Naive thymus-derived CD4-positive, alpha-beta T cell (primary cell): ENCODE data around the gene SLCO2B1. TPM values are rescaled to one million over a fixed set of nuclear protein-coding genes. Genes with fewer than 3 reads are reported as not detected.
A peak's percentile ranks its signal among the peaks of the same experiment; 100 is the strongest.

Experiments used
- ATAC-seq: fragments of 150-1000 bp; cut with Tn5 transposase; 2 replicates; pipeline ENCODE4 v1.10.0; 2021; ENCODE audit warnings: mild to moderate bottlenecking, moderate library complexity
- CTCF ChIA-PET: fragments of 350-600 bp; sonication (Branson Sonifier 250); formaldehyde crosslinking; loops from one replicate; lab custom pipeline; 2021; ENCODE audit warnings: antibody characterized with exemption; lab: Charles Lee
- POLR2A ChIA-PET: fragments of 350-600 bp; sonication (Branson Sonifier 250); formaldehyde crosslinking; loops from one replicate; lab custom pipeline; 2021; ENCODE audit warnings: antibody characterized with exemption, inconsistent platforms; lab: Charles Lee
- DNase-seq, 9 donors: peaks; one replicate each; pipeline versions ENCODE4 v3.0.0 to v3.0.0-alpha.2; 2020 to 2022; ENCODE audit warnings: mixed read lengths in 1 of 9
- H3K27ac ChIP-seq: one replicate; pipeline ENCODE4 v1.7.0; 2013; ENCODE audit warnings: mild to moderate bottlenecking, low read depth, low read length, moderate library complexity
- H3K27me3 ChIP-seq, 2 donors: one replicate each; pipeline ENCODE4 v1.7.0; 2013; ENCODE audit warnings: low read length in 2 of 2, mild to moderate bottlenecking in 2 of 2, moderate library complexity in 2 of 2; ENCODE audit not compliant: control insufficient read depth in 2 of 2, insufficient read depth in 2 of 2
- H3K36me3 ChIP-seq, 3 experiments: 1 replicate in 2 of 3; 2 replicates in 1 of 3; pipeline ENCODE4 v1.7.0; 2013; ENCODE audit warnings: low read length in 3 of 3, mild to moderate bottlenecking in 3 of 3, moderate library complexity in 1 of 3; ENCODE audit not compliant: insufficient read depth in 3 of 3, control insufficient read depth in 2 of 3
- H3K4me1 ChIP-seq, 2 donors: one replicate each; pipeline ENCODE4 v1.7.0; 2013; ENCODE audit warnings: low read length in 2 of 2, mild to moderate bottlenecking in 2 of 2, moderate library complexity in 1 of 2; ENCODE audit not compliant: control insufficient read depth in 2 of 2, insufficient read depth in 2 of 2
- H3K4me3 ChIP-seq: 2 replicates; pipeline ENCODE4 v1.7.0; 2013; ENCODE audit warnings: mild to moderate bottlenecking, low read length
- H3K9me3 ChIP-seq, 3 experiments: 1 replicate in 2 of 3; 2 replicates in 1 of 3; pipeline ENCODE4 v1.7.0; 2013; ENCODE audit warnings: low read length in 3 of 3; ENCODE audit not compliant: control insufficient read depth in 2 of 3
- H3K27ac Mint-ChIP-seq, 9 donors: one replicate each; pipeline ENCODE4 v1.8.0; 2020 to 2022; ENCODE audit warnings: mixed read lengths in 9 of 9, mild to moderate bottlenecking in 8 of 9, moderate library complexity in 5 of 9, inconsistent platforms in 2 of 9
- H3K27me3 Mint-ChIP-seq, 5 donors: one replicate each; pipeline ENCODE4 v1.8.0; 2021 to 2022; ENCODE audit warnings: mixed read lengths in 5 of 5, mild to moderate bottlenecking in 1 of 5
- H3K36me3 Mint-ChIP-seq, 5 donors: one replicate each; pipeline ENCODE4 v1.8.0; 2020 to 2022; ENCODE audit warnings: mixed read lengths in 5 of 5, mild to moderate bottlenecking in 3 of 5, inconsistent platforms in 1 of 5
- H3K4me1 Mint-ChIP-seq, 7 donors: one replicate each; pipeline ENCODE4 v1.8.0; 2020 to 2022; ENCODE audit warnings: mixed read lengths in 7 of 7, mild to moderate bottlenecking in 3 of 7, inconsistent platforms in 1 of 7
- H3K4me3 Mint-ChIP-seq, 10 donors: one replicate each; pipeline ENCODE4 v1.8.0; 2020 to 2022; ENCODE audit warnings: mild to moderate bottlenecking in 10 of 10, mixed read lengths in 10 of 10, moderate library complexity in 6 of 10, inconsistent platforms in 2 of 10
- H3K9me3 Mint-ChIP-seq, 11 donors: one replicate each; pipeline ENCODE4 v1.8.0; 2020 to 2022; ENCODE audit warnings: mixed read lengths in 11 of 11, mild to moderate bottlenecking in 4 of 11, inconsistent platforms in 1 of 11, moderate library complexity in 1 of 11
- intact Hi-C, 2 donors: fragments of 100-400 bp; cut with micrococcal nuclease; formaldehyde crosslinking; loops; one replicate each; pipeline ENCODE4 v1.15.1; 2023
- polyA plus RNA-seq, 2 donors: library from polyadenylated mRNA; unstranded; fragments of 300-500 nt; fragmentation: Illumina TruSeq; gene quantifications; one replicate each; pipeline ENCODE4 v1.2.3, GENCODE V29; 2021
- total RNA-seq, 6 experiments: library from RNA in 5 of 6; stranded (reverse) in 5 of 6; gene quantifications; 1 replicate in 5 of 6; 2 replicates in 1 of 6; pipeline ENCODE4 v1.2.3 and lab custom pipeline; 2021 to 2026

SLCO2B1 gene
- total and polyA plus RNA-seq, 7 experiments from 2014 or later: 0.19 to 4.3 (median 1.9) TPM; not detected in 3

- Histone ChIP-seq H3K4me1 (no peaks in the 10 kb centered on the region), H3K36me3 (no peaks in the 10 kb centered on the region), H3K27me3 (peaks cover 0 to 2% of the 10 kb centered on the region in 2 donors), H3K9me3 (no peaks in the 10 kb centered on the region), H3K27ac (no peak overlapping the region), H3K4me3 (no peak overlapping the region)
- ChIA-PET CTCF (interaction anchor here (0.6 to 8.0 kb wide), 6 partner anchors 8 to 274 kb away, joined by 3 to 164 read pairs (median 4); no protein-coding TSS in a partner anchor), POLR2A (no interaction called here)
- Mint-ChIP-seq H3K4me3 (no peak overlapping the region), H3K9me3 (no peaks in the 10 kb centered on the region), H3K36me3 (no peaks in the 10 kb centered on the region), H3K27me3 (peaks cover 0 to 14% (median 6%) of the 10 kb centered on the region in 5 donors), H3K27ac (no peak overlapping the region), H3K4me1 (peaks cover 0 to 2% (median 0%) of the 10 kb centered on the region in 7 donors)
- no peak for DNase-seq
- no peak for ATAC-seq
- intact Hi-C loops: loop anchor here (2.0 kb wide), 2 partner anchors 45 to 275 kb away; no protein-coding TSS in a partner anchor
Observed at GRCh38 chr11:75203641-75204011, 52.7 kb downstream of the SLCO2B1 start.

GRCh38 chr11:75204012-75204674 lies 53.2 kb downstream of the SLCO2B1 start:
- no peaks in the 10 kb centered on the region for H3K9me3 ChIP-seq
- peaks cover 0 to 2% of the 10 kb centered on the region in 2 donors for H3K27me3 ChIP-seq
- Mint-ChIP-seq H3K9me3 (no peaks in the 10 kb centered on the region), H3K27ac (no peak overlapping the region), H3K27me3 (peaks cover 0 to 12% (median 6%) of the 10 kb centered on the region in 5 donors), H3K4me3 (no peak overlapping the region), H3K36me3 (no peaks in the 10 kb centered on the region), H3K4me1 (peaks cover 0 to 2% (median 0%) of the 10 kb centered on the region in 7 donors)
- intact Hi-C loops: loop anchor here (2.0 kb wide), 2 partner anchors 45 to 275 kb away; no protein-coding TSS in a partner anchor
- CTCF ChIA-PET: interaction anchor here (0.6 to 8.0 kb wide), 16 partner anchors 9 to 277 kb away, joined by 3 to 164 read pairs (median 4); no protein-coding TSS in a partner anchor
- DNase-seq: no peak
- H3K4me3 ChIP-seq: no peak overlapping the region
- POLR2A ChIA-PET: no interaction called here
- no peak for ATAC-seq
- H3K27ac ChIP-seq: no peak overlapping the region
- H3K36me3 ChIP-seq: no peaks in the 10 kb centered on the region
- H3K4me1 ChIP-seq: no peaks in the 10 kb centered on the region

GRCh38 chr11:75204685-75205563 lies 54.0 kb downstream of the SLCO2B1 start:
- no peaks in the 10 kb centered on the region for H3K36me3 Mint-ChIP-seq
- ATAC-seq: peak; percentile 92
- POLR2A ChIA-PET: interaction anchor here (1.3 kb wide), 1 partner anchor 37 kb away, joined by 3 read pairs; no protein-coding TSS in a partner anchor

GRCh38 chr11:75205564-75206020 lies 54.7 kb downstream of the SLCO2B1 start:
- intact Hi-C loops: loop anchor here (1.0 to 2.0 kb wide), 7 partner anchors 43 to 277 kb away; no protein-coding TSS in a partner anchor
- Histone ChIP-seq H3K27me3 (peaks cover 0 to 1% of the 10 kb centered on the region in 2 donors), H3K9me3 (no peaks in the 10 kb centered on the region), H3K27ac (no peak overlapping the region), H3K4me1 (no peaks in the 10 kb centered on the region), H3K36me3 (no peaks in the 10 kb centered on the region), H3K4me3 (no peak overlapping the region)
- no peak for ATAC-seq
- Mint-ChIP-seq H3K27ac (no peak overlapping the region), H3K4me3 (no peak overlapping the region), H3K27me3 (peaks cover 0 to 9% (median 6%) of the 10 kb centered on the region in 5 donors), H3K36me3 (no peaks in the 10 kb centered on the region), H3K4me1 (peaks cover 0 to 2% (median 0%) of the 10 kb centered on the region in 7 donors), H3K9me3 (no peaks in the 10 kb centered on the region)
- DNase-seq: no peak
- ChIA-PET POLR2A (interaction anchor here (1.3 kb wide), 1 partner anchor 37 kb away, joined by 3 read pairs; no protein-coding TSS in a partner anchor), CTCF (interaction anchor here (0.5 to 8.0 kb wide), 19 partner anchors 18 to 279 kb away, joined by 3 to 164 read pairs (median 4); no protein-coding TSS in a partner anchor)

More at GRCh38 chr11:75204685-75205563, 54.0 kb downstream of the SLCO2B1 start:
- no peak overlapping the region for H3K27ac Mint-ChIP-seq
- no peaks in the 10 kb centered on the region for H3K36me3 ChIP-seq
- peak; percentile 53 to 86 (median 64) for DNase-seq
- peaks cover 0 to 2% of the 10 kb centered on the region in 2 donors for H3K27me3 ChIP-seq
- intact Hi-C loops: loop anchor here (1.0 to 2.0 kb wide), 7 partner anchors 44 to 276 kb away; no protein-coding TSS in a partner anchor
- no peaks in the 10 kb centered on the region for H3K9me3 ChIP-seq
- H3K27me3 Mint-ChIP-seq: peaks cover 0 to 9% (median 6%) of the 10 kb centered on the region in 5 donors
- H3K27ac ChIP-seq: no peak overlapping the region
- H3K4me1 ChIP-seq: no peaks in the 10 kb centered on the region
- no peak overlapping the region for H3K4me3 ChIP-seq
- CTCF ChIA-PET: interaction anchor here (0.5 to 8.0 kb wide), 21 partner anchors 10 to 278 kb away, joined by 3 to 164 read pairs (median 4); no protein-coding TSS in a partner anchor
- no peaks in the 10 kb centered on the region for H3K9me3 Mint-ChIP-seq
- peaks cover 0 to 2% (median 0%) of the 10 kb centered on the region in 7 donors for H3K4me1 Mint-ChIP-seq
- H3K4me3 Mint-ChIP-seq: no peak overlapping the region

GRCh38 chr11:75208446-75208845 lies 57.5 kb downstream of the SLCO2B1 start:
- Mint-ChIP-seq H3K9me3 (peaks cover 0 to 5% (median 0%) of the 10 kb centered on the region in 11 donors), H3K27ac (no peak overlapping the region), H3K27me3 (peaks cover 6 to 19% (median 12%) of the 10 kb centered on the region in 5 donors), H3K4me1 (peaks cover 0 to 2% (median 0%) of the 10 kb centered on the region in 7 donors), H3K36me3 (no peaks in the 10 kb centered on the region), H3K4me3 (no peak overlapping the region)
- no peak overlapping the region for H3K27ac ChIP-seq
- H3K4me3 ChIP-seq: no peak overlapping the region
- no peaks in the 10 kb centered on the region for H3K4me1 ChIP-seq
- ATAC-seq: no peak
- DNase-seq: no peak
- H3K27me3 ChIP-seq: no peaks in the 10 kb centered on the region
- no peaks in the 10 kb centered on the region for H3K9me3 ChIP-seq
- H3K36me3 ChIP-seq: no peaks in the 10 kb centered on the region
- intact Hi-C loops: no loop called here
- CTCF ChIA-PET: interaction anchor here (0.5 to 8.0 kb wide), 5 partner anchors 40 to 595 kb away, joined by 3 to 164 read pairs (median 3); no protein-coding TSS in a partner anchor
- POLR2A ChIA-PET: interaction anchor here (0.6 kb wide), 2 partner anchors 49 to 230 kb away, joined by 3 to 4 read pairs; no protein-coding TSS in a partner anchor

GRCh38 chr11:75212411-75212810 lies 61.5 kb downstream of the SLCO2B1 start:
- no peaks in the 10 kb centered on the region for H3K36me3 Mint-ChIP-seq
- POLR2A ChIA-PET: no interaction called here
- no peaks in the 10 kb centered on the region for H3K36me3 ChIP-seq
- intact Hi-C loops: no loop called here
- H3K27ac Mint-ChIP-seq: no peak overlapping the region
- H3K27me3 ChIP-seq: no peaks in the 10 kb centered on the region
- peaks cover 0 to 3% (median 0%) of the 10 kb centered on the region in 7 donors for H3K4me1 Mint-ChIP-seq
- peaks cover 0 to 9% (median 0%) of the 10 kb centered on the region in 11 donors for H3K9me3 Mint-ChIP-seq
- no peak overlapping the region for H3K27ac ChIP-seq
- no peaks in the 10 kb centered on the region for H3K9me3 ChIP-seq
- no peak overlapping the region for H3K4me3 ChIP-seq
- peaks cover 7 to 31% (median 22%) of the 10 kb centered on the region in 5 donors for H3K27me3 Mint-ChIP-seq
- ATAC-seq (no peak), DNase-seq (no peak)
- no peak overlapping the region for H3K4me3 Mint-ChIP-seq
- no peaks in the 10 kb centered on the region for H3K4me1 ChIP-seq
- CTCF ChIA-PET: interaction anchor here (0.9 kb wide), 1 partner anchor 58 kb away, joined by 3 read pairs; no protein-coding TSS in a partner anchor
